Measurements from ENCODE around the gene KRT9. TPM values are rescaled to one million over a fixed set of nuclear protein-coding genes. Genes with fewer than 3 reads are reported as not detected.
A peak's percentile ranks its signal among the peaks of the same experiment; 100 is the strongest.
"Not testable (repeated sequence)": the region's sequence is repeated elsewhere in the genome, so short reads cannot be mapped to it uniquely, and the experiment has no call there.

Gene KRT9
- total and polyA plus RNA-seq, 9 of the 15 experiments (the other 6 are each of a cell fraction or from before 2014, with no cell fraction given), result 0.03 TPM; not detected in 8

GRCh38 chr17:41621435-41621817 is 49.6 kb upstream of the KRT9 start:
- DNase-seq (ENCODE audit: extremely low read depth in 1 of 4, low spot score in 3 of 4); BruUV-seq (replicated peaks); H4K20me1 ChIP-seq (replicated peaks; ENCODE audit: control insufficient read depth, insufficient read depth, low read length); H3K79me2 ChIP-seq (ENCODE audit: control insufficient read depth, insufficient read depth, low read length); H3K4me3 ChIP-seq; H3K27ac ChIP-seq (ENCODE audit: extremely low read depth, low read depth, low read length); CTCF ChIA-PET (ENCODE audit: low intra/inter-chr PET ratio); H3K9ac ChIP-seq (ENCODE audit: insufficient read depth in 1 of 2, low read depth in 2 of 2, low read length in 2 of 2); FAIRE-seq; intact Hi-C loops (cut with micrococcal nuclease); H3K4me2 ChIP-seq (ENCODE audit: insufficient read depth, low read length); H2AFZ ChIP-seq (ENCODE audit: low read depth, low read length); H3K9me3 ChIP-seq (replicated peaks; ENCODE audit: control insufficient read depth, insufficient read depth, low read depth, low read length); in situ Hi-C loops (cut with MboI); H3K36me3 ChIP-seq (ENCODE audit: control insufficient read depth, insufficient read depth, low read length); ATAC-seq; H3K9me1 ChIP-seq (ENCODE audit: control insufficient read depth, insufficient read depth, low read length): not testable (repeated sequence)
- H3K27me3 ChIP-seq (ENCODE audit: control insufficient read depth in 2 of 2, insufficient read depth in 2 of 2, low read length in 2 of 2), result peaks cover 2 to 34% of the 10 kb centered on the region in 2 experiments; a peak in 2 of 5 replicates
- peaks cover 0 to 14% of the 10 kb centered on the region in 2 experiments; a peak in 2 of 5 replicates for H3K4me1 ChIP-seq (replicated peaks in 1 of 2; ENCODE audit: control insufficient read depth in 2 of 2, insufficient read depth in 2 of 2, low read length in 2 of 2)
- POLR2A ChIA-PET, result interaction anchor here (0.6 kb wide), 1 partner anchor 402 kb away, joined by 3 read pairs; no protein-coding TSS in a partner anchor
- under 1% methylated on average over 11 of the region's 11 CpGs for WGBS (ENCODE audit: insufficient coverage, low coverage, missing lambda C conversion rate)

- H3K4me2 ChIP-seq (ENCODE audit: insufficient read depth, low read length), result no peak overlapping the region
- no TSS peak for BruUV-seq (replicated peaks)
- H3K27ac ChIP-seq (ENCODE audit: extremely low read depth, low read depth, low read length), result no peak overlapping the region
- CTCF ChIA-PET (ENCODE audit: low intra/inter-chr PET ratio), result no interaction called here
- H2AFZ ChIP-seq (ENCODE audit: low read depth, low read length), result no peak overlapping the region
- no peak for ATAC-seq
- H3K9me3 ChIP-seq (replicated peaks; ENCODE audit: control insufficient read depth, insufficient read depth, low read depth, low read length), result no peaks in the 10 kb centered on the region
- intact Hi-C loops (cut with micrococcal nuclease), result no loop called here
- no peak for FAIRE-seq
- WGBS (ENCODE audit: insufficient coverage, low coverage, missing lambda C conversion rate), result 2% methylated on average over 21 of the region's 21 CpGs
- no peak overlapping the region for H3K9ac ChIP-seq (ENCODE audit: insufficient read depth in 1 of 2, low read depth in 2 of 2, low read length in 2 of 2)
- TF ChIP-seq CTCF (IDR thresholded peaks at IDR 0.05 in 2 of 3, conservative IDR thresholded peaks at IDR 0.05 in 1 of 3; ENCODE audit: insufficient read depth in 2 of 3, low read depth in 1 of 3, low read length in 3 of 3), result peak in 2 of 3 experiments; percentile 10 to 24; a peak in 3 of 6 replicates
- TF ChIP-seq ZBTB49 (CRISPR knock-in tag; IDR thresholded peaks at IDR 0.05; ENCODE audit: borderline replicate concordance), result no peak
- TF ChIP-seq ZBTB7A (IDR thresholded peaks at IDR 0.05; ENCODE audit: borderline replicate concordance, control insufficient read depth, low read depth, low read length), result peak; percentile 81
- no peaks in the 10 kb centered on the region for H3K36me3 ChIP-seq (ENCODE audit: control insufficient read depth, insufficient read depth, low read length)
- POLR2A ChIA-PET, result interaction anchor here (0.6 kb wide), 2 partner anchors 100 to 1087 kb away, joined by 3 read pairs; no protein-coding TSS in a partner anchor
- DNase-seq (ENCODE audit: extremely low read depth in 1 of 4, low spot score in 3 of 4), result no peak
- 0 out of 2 replicates have a peak, but pooled peaks cover 2% of the 10 kb centered on the region for H4K20me1 ChIP-seq (replicated peaks; ENCODE audit: control insufficient read depth, insufficient read depth, low read length)
- peaks cover 5% of the 10 kb centered on the region for H3K9me1 ChIP-seq (ENCODE audit: control insufficient read depth, insufficient read depth, low read length)
- H3K27me3 ChIP-seq (ENCODE audit: control insufficient read depth in 2 of 2, insufficient read depth in 2 of 2, low read length in 2 of 2), result peaks cover 2 to 34% of the 10 kb centered on the region in 2 experiments; a peak in 2 of 5 replicates
- in situ Hi-C loops (cut with MboI), result no loop called here
- peaks cover 0 to 12% of the 10 kb centered on the region in 2 experiments; a peak in 2 of 5 replicates for H3K4me1 ChIP-seq (replicated peaks in 1 of 2; ENCODE audit: control insufficient read depth in 2 of 2, insufficient read depth in 2 of 2, low read length in 2 of 2)
- H3K4me3 ChIP-seq, result no peak overlapping the region
- H3K79me2 ChIP-seq (ENCODE audit: control insufficient read depth, insufficient read depth, low read length), result no peaks in the 10 kb centered on the region
These were observed 49.0 kb upstream of the KRT9 start for GRCh38 chr17:41620583-41621434.
